ENCODE measurements around the gene OR51F1.
"Not testable (repeated sequence)": the region's sequence is repeated elsewhere in the genome, so short reads cannot be mapped to it uniquely, and the experiment has no call there.

Gene OR51F1

DNA sequence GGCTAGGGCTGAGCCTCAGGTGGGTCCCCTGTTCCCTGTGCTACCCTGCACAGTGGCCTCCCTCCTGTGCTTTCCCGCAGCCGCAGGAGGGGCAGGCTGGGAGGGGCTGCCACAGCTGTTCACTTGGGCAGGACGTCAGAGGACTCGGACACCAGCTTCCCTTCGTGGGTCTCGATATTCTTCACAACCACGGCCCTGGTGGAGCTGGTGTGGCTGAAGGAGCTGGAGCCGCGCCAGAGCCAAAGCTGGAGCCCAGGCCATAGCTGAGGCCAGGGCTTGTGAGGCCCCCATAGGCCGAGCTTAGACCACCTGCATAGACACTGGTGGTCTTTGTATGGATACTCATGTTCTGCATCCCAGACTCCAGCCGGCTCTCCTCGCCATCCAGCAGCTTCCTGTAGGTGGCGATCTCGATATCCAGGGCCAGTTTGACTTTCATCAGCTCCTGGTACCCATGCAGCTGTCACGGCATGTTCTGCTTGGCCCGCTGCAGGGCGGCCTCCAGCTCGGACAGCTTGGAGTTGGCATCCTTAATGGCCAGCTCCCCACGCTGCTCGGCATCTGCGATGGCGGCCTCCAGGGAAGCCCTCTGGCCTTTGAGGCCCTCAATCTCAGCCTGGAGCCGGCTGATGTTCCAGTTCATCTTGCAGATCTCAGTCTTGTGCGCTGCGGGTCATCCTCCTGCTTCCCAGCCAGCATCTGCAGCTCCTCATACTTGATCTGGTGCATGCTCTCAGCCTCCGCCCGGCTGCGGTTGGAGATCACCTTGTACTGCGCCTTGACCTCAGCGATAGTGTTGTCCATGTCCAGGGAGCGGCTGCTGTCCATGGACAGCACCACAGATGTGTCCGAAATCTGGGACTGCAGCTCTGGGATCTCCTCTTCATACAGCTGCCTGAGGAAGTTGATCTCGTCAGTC, 46.9 kb downstream of the OR51F1 start:
- H3K4me3 Mint-ChIP-seq, ATAC-seq, H3K4me1 Mint-ChIP-seq, H3K27ac Mint-ChIP-seq, H3K36me3 Mint-ChIP-seq, H3K9me3 Mint-ChIP-seq: not testable (repeated sequence)
- H3K27me3 Mint-ChIP-seq = peaks cover 10% of the 10 kb centered on the region
